Spleen (tissue), 11 donors: ENCODE results near the gene DAPK2. TPM values are rescaled to one million over a fixed set of nuclear protein-coding genes. Genes with fewer than 3 reads are reported as not detected.
A peak's percentile ranks its signal among the peaks of the same experiment; 100 is the strongest.

Experiments used
- DNase-seq: peaks from one replicate; pipeline ENCODE4 v3.0.0-alpha.2; 2020
- H3K27ac ChIP-seq, 8 donors: fragments of 200-600 bp; sonication (generic) in 7 of 8; 1 replicate in 4 of 8; 2 replicates in 4 of 8; pipeline versions ENCODE4 v1.5.0 to v1.8.0; 2016 to 2021; ENCODE audit warnings: inconsistent platforms in 4 of 8, mild to moderate bottlenecking in 4 of 8, moderate library complexity in 1 of 8
- H3K27me3 ChIP-seq, 7 donors: fragments of 200-600 bp; sonication (generic) in 6 of 7; replicated peaks in 1 of 7; 1 replicate in 4 of 7; 2 replicates in 3 of 7; pipeline versions ENCODE4 v1.5.0 to v1.8.0; 2016 to 2021; ENCODE audit warnings: inconsistent platforms in 3 of 7, mild to moderate bottlenecking in 1 of 7
- H3K36me3 ChIP-seq, 6 donors: fragments of 200-600 bp; sonication (generic) in 5 of 6; 1 replicate in 4 of 6; 2 replicates in 2 of 6; pipeline versions ENCODE4 v1.5.0 to v1.8.0; 2016 to 2021; ENCODE audit warnings: inconsistent platforms in 2 of 6
- H3K4me1 ChIP-seq, 6 donors: fragments of 200-600 bp; sonication (generic) in 5 of 6; 1 replicate in 3 of 6; 2 replicates in 3 of 6; pipeline versions ENCODE4 v1.5.0 to v1.8.0; 2016 to 2021; ENCODE audit warnings: inconsistent platforms in 3 of 6
- H3K4me3 ChIP-seq, 8 donors: fragments of 200-600 bp; sonication (generic) in 7 of 8; 1 replicate in 4 of 8; 2 replicates in 4 of 8; pipeline versions ENCODE4 v1.5.0 to v1.8.0; 2016 to 2021; ENCODE audit warnings: inconsistent platforms in 4 of 8, mild to moderate bottlenecking in 4 of 8, moderate library complexity in 2 of 8
- H3K9me3 ChIP-seq, 8 donors: fragments of 200-600 bp; sonication (generic) in 7 of 8; 1 replicate in 4 of 8; 2 replicates in 4 of 8; pipeline versions ENCODE4 v1.5.0 to v1.8.0; 2016 to 2021; ENCODE audit warnings: inconsistent platforms in 4 of 8
- POLR2A ChIP-seq, 3 donors: fragments of 450-650 bp; IDR thresholded peaks; one replicate each; pipeline ENCODE4 v1.5.1; 2017; ENCODE audit warnings: antibody characterized with exemption in 3 of 3, mild to moderate bottlenecking in 1 of 3
- POLR2AphosphoS5 ChIP-seq, 3 donors: sonication (generic); formaldehyde crosslinking; IDR thresholded peaks; one replicate each; pipeline ENCODE4 v1.5.1; 2017; ENCODE audit warnings: antibody characterized with exemption in 3 of 3
- WGBS, 5 donors: extraction: QIAGEN DNeasy Blood & Tissue Kit in 3 of 5; methylation state at CpG; one replicate each; pipeline versions ENCODE4 v1.1.5 to v1.1.7; 2013 to 2018; 5-methylcytosine and 5-hydroxymethylcytosine counted together
- intact Hi-C: fragments of 100-400 bp; cut with DNase I; formaldehyde crosslinking; loops from one replicate; pipeline ENCODE4 v1.15.0; 2023; ENCODE audit warnings: low total_unique reads
- polyA plus RNA-seq, 3 donors: library from polyadenylated mRNA; stranded (reverse); fragments of 200-250 nt; gene quantifications; one replicate each; pipeline ENCODE4 v1.2.1, GENCODE V29; 2013
- total RNA-seq, 7 donors: library from RNA; depleted of rRNA in 3 of 7; stranded (reverse); fragments of >200 nt in 3 of 7; fragmentation: NEBNext Ultra II Directional in 4 of 7; extraction: Animal tissue kit (Norgen Biotek cat#: 25700) in 4 of 7; gene quantifications; one replicate each; pipeline versions ENCODE4 v1.1.0 to v1.2.1, GENCODE V29; 2016 to 2021
- TF ChIP-seq, protein P1 (sequence below), 11 experiments: fragments of 200-600 bp in 7 of 11; fragments of 450-650 bp in 4 of 11; sonication (generic) in 4 of 11; IDR thresholded peaks in 8 of 11; conservative IDR thresholded peaks in 3 of 11; 1 replicate in 7 of 11; 2 replicates in 4 of 11; pipeline versions ENCODE4 v1.4.0 to v1.8.0; 2016 to 2021; ENCODE audit warnings: antibody characterized with exemption in 11 of 11, inconsistent platforms in 4 of 11, mild to moderate bottlenecking in 1 of 11
- donor health status: healthy with polysubstance abuse.
- donor health status: DM: no; HTN: no; CAD: no; lungs with moderate emphysema.
- donor health status: DM: no; HTN: no; CAD: no.
- donor health status: Bipolar disorder and iron deficiency.
- donor health status: healthy.
- donor health status: DM: no; HTN: no; CAD: no.
- donor health status: DM: yes; HTN: yes; CAD: no.

DAPK2 gene
- total and polyA plus RNA-seq, 10 donors, result 4.9 to 38.3 (median 15.5) TPM

DNA sequence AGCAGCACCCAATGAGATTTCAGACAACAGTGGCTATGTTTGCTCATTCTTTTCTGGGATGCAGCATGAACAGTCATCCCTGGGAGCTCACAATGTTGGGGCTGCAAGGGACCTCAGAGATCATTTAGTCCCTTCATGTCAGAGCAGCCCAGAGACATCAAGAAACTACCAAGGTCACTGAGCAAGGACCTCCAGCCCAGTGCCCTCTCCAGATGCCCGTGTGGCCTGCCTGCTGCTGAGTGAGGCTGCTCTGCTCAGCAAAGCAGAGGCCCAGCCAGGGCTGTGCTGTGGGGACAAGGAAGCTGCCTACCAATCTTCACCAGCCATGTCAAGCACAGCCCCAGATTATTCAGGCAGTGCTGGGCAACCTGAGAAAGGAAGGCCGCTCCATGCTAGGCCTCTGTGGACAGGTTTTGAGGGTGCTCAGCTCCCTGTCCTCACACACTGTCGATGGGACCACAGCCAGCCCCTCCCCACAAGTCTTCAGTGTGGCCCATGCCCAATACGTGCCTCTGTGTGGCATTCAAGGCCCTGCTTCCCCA is 99.7 kb downstream of the DAPK2 start:
- Histone ChIP-seq H3K27me3 (no peaks in the 10 kb centered on the region), H3K4me3 (no peak overlapping the region), H3K9me3 (no peaks in the 10 kb centered on the region), H3K36me3 (no peaks in the 10 kb centered on the region), H3K4me1 (peaks cover 5 to 46% (median 19%) of the 10 kb centered on the region in 6 donors), H3K27ac (peak overlapping the region in 2 of 8 donors; percentile 57 to 58)
- no peak for TF ChIP-seq POLR2AphosphoS5 (IDR thresholded peaks at IDR 0.05)
- TF ChIP-seq, protein P1, sequence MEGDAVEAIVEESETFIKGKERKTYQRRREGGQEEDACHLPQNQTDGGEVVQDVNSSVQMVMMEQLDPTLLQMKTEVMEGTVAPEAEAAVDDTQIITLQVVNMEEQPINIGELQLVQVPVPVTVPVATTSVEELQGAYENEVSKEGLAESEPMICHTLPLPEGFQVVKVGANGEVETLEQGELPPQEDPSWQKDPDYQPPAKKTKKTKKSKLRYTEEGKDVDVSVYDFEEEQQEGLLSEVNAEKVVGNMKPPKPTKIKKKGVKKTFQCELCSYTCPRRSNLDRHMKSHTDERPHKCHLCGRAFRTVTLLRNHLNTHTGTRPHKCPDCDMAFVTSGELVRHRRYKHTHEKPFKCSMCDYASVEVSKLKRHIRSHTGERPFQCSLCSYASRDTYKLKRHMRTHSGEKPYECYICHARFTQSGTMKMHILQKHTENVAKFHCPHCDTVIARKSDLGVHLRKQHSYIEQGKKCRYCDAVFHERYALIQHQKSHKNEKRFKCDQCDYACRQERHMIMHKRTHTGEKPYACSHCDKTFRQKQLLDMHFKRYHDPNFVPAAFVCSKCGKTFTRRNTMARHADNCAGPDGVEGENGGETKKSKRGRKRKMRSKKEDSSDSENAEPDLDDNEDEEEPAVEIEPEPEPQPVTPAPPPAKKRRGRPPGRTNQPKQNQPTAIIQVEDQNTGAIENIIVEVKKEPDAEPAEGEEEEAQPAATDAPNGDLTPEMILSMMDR (IDR thresholded peaks at IDR 0.05 in 8 of 11, conservative IDR thresholded peaks at IDR 0.05 in 3 of 11), result no peak
- TF ChIP-seq POLR2A (IDR thresholded peaks at IDR 0.05), result no peak
- WGBS, 5 donors, result 85 to 98% (median 92%) methylated on average over 3 to 4 of the region's 4 CpGs
- intact Hi-C loops, result no loop called here
- no peak for DNase-seq

- no peak for DNase-seq
- H3K4me1 ChIP-seq, result peaks cover 10 to 46% (median 24%) of the 10 kb centered on the region in 6 donors
- peak overlapping the region in 4 of 8 donors; percentile 51 to 58 (median 54) for H3K27ac ChIP-seq
- no peaks in the 10 kb centered on the region for H3K36me3 ChIP-seq
- H3K9me3 ChIP-seq, result no peaks in the 10 kb centered on the region
- WGBS, 5 donors, result 83 to 91% (median 90%) methylated on average over 9 of the region's 9 CpGs
- intact Hi-C loops, result no loop called here
- TF ChIP-seq POLR2A (IDR thresholded peaks at IDR 0.05) (no peak), POLR2AphosphoS5 (IDR thresholded peaks at IDR 0.05) (no peak)
- TF ChIP-seq, protein P1 (IDR thresholded peaks at IDR 0.05 in 8 of 11, conservative IDR thresholded peaks at IDR 0.05 in 3 of 11), result no peak
- H3K27me3 ChIP-seq, result no peaks in the 10 kb centered on the region
- H3K4me3 ChIP-seq, result peak overlapping the region in 1 of 8 donors; percentile 7
Observed at GRCh38 chr15:63945838-63946298, 100.4 kb downstream of the DAPK2 start.

- no peaks in the 10 kb centered on the region for H3K9me3 ChIP-seq
- peak overlapping the region in 4 of 8 donors; percentile 51 to 58 (median 54) for H3K27ac ChIP-seq
- intact Hi-C loops, result no loop called here
- H3K27me3 ChIP-seq, result no peaks in the 10 kb centered on the region
- WGBS, 5 donors, result 44 to 58% (median 48%) methylated on average over 7 to 8 of the region's 8 CpGs
- H3K36me3 ChIP-seq, result no peaks in the 10 kb centered on the region
- H3K4me1 ChIP-seq, result peaks cover 12 to 53% (median 30%) of the 10 kb centered on the region in 6 donors
- peak; percentile 90 for DNase-seq
- H3K4me3 ChIP-seq, result peak overlapping the region in 1 of 8 donors; percentile 7
- TF ChIP-seq, protein P1 (IDR thresholded peaks at IDR 0.05 in 8 of 11, conservative IDR thresholded peaks at IDR 0.05 in 3 of 11), result peak; percentile 71 to 97 (median 92)
- peak in 1 of 3 donors; percentile 34 for TF ChIP-seq POLR2AphosphoS5 (IDR thresholded peaks at IDR 0.05)
- no peak for TF ChIP-seq POLR2A (IDR thresholded peaks at IDR 0.05)
Observed at GRCh38 chr15:63945007-63945788, 101.1 kb downstream of the DAPK2 start.

- no peak overlapping the region for H3K4me3 ChIP-seq
- TF ChIP-seq POLR2A (IDR thresholded peaks at IDR 0.05) (no peak), POLR2AphosphoS5 (IDR thresholded peaks at IDR 0.05) (no peak)
- TF ChIP-seq, protein P1 (IDR thresholded peaks at IDR 0.05 in 8 of 11, conservative IDR thresholded peaks at IDR 0.05 in 3 of 11), result no peak
- H3K9me3 ChIP-seq, result no peaks in the 10 kb centered on the region
- intact Hi-C loops, result no loop called here
- 85 to 89% (median 88%) methylated on average over 3 of the region's 3 CpGs for WGBS, 5 donors
- H3K27me3 ChIP-seq, result no peaks in the 10 kb centered on the region
- peaks cover 18 to 59% (median 36%) of the 10 kb centered on the region in 6 donors for H3K4me1 ChIP-seq
- H3K27ac ChIP-seq, result peak overlapping the region in 3 of 8 donors; percentile 51 to 58 (median 57)
- no peaks in the 10 kb centered on the region for H3K36me3 ChIP-seq
- no peak for DNase-seq
Observed at GRCh38 chr15:63944681-63944955, 101.7 kb downstream of the DAPK2 start.
